Measurements from ENCODE around the gene NIT2.

Gene NIT2

DNA sequence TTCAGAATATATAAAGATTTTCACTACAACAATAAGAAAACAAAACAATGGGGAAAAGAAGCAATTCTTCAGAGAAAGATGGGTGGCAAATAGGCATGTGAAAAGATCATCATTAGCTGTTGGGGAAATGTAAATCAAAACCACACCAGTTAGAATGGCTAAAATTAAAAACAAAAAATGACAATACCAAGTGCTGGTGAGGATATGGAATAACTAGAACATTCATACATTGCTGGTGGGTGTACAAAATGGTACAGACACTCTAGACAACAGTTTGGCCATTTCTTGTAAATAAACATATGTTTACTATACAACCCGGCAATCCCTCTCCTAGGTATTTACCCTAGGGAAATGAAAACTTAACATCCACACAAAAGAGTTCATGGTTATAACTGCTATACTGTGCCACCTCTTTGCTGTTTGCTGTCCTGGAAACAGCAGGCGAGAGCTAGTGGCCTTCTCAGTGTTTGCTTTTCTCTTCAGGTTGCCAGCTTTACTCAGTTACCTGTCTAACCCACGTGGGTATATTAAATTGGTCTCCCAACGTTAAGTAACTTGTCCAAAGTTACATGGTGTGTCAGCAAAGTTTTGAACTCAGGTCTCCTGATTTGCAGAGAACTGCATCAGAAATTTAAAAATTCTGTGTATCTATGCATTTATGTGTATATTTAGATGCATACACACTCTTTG is 4.6 kb upstream of the NIT2 start:
- TF ChIP-seq, protein P1, sequence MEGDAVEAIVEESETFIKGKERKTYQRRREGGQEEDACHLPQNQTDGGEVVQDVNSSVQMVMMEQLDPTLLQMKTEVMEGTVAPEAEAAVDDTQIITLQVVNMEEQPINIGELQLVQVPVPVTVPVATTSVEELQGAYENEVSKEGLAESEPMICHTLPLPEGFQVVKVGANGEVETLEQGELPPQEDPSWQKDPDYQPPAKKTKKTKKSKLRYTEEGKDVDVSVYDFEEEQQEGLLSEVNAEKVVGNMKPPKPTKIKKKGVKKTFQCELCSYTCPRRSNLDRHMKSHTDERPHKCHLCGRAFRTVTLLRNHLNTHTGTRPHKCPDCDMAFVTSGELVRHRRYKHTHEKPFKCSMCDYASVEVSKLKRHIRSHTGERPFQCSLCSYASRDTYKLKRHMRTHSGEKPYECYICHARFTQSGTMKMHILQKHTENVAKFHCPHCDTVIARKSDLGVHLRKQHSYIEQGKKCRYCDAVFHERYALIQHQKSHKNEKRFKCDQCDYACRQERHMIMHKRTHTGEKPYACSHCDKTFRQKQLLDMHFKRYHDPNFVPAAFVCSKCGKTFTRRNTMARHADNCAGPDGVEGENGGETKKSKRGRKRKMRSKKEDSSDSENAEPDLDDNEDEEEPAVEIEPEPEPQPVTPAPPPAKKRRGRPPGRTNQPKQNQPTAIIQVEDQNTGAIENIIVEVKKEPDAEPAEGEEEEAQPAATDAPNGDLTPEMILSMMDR (IDR thresholded peaks at IDR 0.05): no peak

DNA sequence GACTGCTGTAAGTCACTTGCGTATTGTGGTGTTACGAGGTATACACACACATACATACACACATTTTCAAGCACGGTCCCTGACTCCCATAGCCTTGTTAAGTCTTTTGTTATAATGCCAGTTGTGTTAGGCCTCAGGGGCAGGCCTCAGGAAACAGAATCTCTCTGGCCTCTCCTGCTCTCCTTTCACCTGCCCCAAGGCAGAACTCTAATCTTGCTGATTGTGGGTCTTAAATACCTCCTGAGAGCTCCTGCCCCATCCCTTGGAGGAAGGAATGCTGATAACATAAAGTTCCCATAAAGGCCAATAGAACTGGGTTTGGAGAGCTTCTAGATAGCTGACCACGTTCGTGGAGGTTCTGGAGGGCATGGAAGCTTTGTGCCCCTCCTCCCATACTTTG is 3.9 kb upstream of the NIT2 start:
- TF ChIP-seq, protein P1 (IDR thresholded peaks at IDR 0.05): no peak

DNA sequence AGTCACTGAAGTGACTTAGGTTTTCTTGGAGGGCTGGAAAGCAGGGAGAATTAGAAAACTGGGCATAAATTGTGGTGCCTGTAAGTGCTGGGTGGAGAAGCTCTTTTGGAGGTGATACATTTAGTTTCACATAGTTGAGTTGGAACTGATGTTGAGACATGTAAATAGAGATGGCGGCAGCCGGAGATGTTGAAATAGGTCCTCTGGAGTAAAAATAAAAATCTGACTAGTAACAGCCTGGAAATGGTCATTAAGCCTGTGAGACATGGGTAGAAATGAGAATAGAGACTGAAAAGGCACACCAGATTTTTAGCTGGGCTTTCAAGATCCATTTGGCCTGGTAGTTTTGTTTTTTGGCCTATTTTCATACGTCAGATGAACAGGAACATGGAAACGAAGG is 2.9 kb upstream of the NIT2 start:
- TF ChIP-seq, protein P1 (IDR thresholded peaks at IDR 0.05): no peak

DNA sequence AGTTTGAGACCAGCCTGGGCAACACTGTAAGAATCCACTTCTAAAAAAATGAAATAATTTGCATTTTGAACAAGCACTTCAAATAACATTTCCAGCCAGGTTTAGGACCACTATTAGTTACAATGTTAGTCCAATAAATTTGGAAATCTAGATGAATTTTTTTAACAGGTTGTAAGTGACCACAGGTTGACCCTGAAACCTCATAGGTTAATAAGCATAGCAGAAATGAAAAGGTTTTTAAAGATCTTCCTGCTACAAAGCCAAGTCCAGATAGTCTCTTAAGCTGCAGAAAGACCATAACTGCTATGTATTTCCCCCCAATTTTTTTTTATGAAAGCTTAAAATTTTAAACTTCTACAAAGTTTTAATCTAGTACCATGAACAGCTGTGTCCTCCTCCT is 1.5 kb upstream of the NIT2 start:
- TF ChIP-seq, protein P1 (IDR thresholded peaks at IDR 0.05): no peak

DNA sequence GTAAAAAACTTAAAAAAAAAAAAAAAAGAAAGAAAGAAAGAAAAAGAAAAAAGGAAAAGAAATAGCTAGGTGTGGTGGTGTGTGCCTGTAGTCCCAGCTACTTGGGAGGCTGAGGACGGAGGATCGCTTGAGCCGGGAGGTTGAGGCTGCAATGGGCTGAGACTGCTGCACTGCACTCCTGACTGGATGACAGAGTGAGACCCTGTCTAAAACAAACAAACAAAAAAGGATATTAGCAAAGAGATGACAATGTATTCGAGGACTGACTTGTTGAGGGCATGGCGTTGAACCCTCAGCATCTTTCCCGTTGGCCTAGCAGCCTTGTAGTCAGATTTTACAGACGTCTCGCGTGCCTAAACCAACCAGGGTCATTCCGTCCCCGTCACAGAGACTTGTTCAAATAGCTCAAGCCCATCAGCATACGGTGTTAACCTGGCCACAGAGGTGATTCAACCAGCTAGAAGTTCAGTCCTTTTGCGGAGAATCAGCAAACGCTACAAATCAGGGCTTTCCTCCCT is 528 bp upstream of the NIT2 start:
- TF ChIP-seq, protein P1 (IDR thresholded peaks at IDR 0.05): no peak

DNA sequence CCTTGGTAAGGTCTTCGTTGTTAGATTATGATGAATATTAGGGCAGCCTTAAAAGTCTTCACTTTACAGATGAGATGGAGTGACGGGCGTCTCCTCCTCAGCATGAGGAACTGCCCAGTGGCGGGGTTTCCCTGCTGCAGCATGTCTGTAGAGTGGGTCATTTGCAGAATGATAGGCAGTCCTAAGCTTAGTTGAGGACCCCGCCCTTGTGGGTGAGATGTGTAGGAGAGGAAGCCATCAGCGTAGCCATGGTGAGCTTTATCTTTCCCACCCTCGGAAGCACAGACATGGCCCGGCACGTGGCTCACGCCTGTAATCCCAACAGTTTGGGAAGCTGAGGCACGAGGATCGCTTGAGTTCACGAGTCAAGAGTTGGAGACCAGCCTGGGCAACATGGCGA is 877 bp downstream of the NIT2 start:
- TF ChIP-seq, protein P1 (IDR thresholded peaks at IDR 0.05): no peak

DNA sequence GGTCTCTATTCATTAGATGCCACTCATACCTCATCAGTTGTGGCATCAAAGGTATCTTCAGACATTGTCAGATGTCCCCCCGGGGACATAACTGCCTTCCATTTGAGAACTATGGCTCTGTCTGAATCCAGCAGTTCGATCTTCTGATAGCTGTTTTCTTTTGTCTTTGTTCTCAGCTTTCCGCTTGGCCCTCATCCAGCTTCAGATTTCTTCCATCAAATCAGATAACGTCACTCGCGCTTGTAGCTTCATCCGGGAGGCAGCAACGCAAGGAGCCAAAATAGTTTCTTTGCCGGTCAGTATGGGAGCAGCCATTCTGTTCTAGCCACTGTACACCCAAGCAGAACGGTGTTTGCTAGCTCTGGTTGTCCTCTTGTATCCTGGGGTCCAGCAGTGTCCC is 4.4 kb downstream of the NIT2 start:
- TF ChIP-seq, protein P1 (IDR thresholded peaks at IDR 0.05): no peak

DNA sequence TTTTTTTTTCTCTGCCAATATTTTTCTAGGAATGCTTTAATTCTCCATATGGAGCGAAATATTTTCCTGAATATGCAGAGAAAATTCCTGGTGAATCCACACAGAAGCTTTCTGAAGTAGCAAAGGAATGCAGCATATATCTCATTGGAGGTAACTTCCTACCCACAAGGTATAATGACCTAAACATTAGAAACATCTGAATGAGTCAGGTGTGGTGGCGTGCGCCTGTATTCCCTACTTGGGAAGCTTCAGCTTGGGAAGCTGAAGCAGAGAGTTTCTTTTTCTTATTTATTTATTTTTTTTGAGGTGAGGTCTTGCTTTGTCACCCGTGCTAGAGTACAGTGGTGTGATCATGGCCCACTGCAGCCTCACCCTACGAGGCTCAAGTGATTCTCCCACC is 5.2 kb downstream of the NIT2 start:
- TF ChIP-seq, protein P1 (IDR thresholded peaks at IDR 0.05): no peak
